GM10847 (cell line): Measurements from ENCODE around the gene USP37.

ENCODE experiments used
- POLR2A ChIP-seq: IDR thresholded peaks from 2 replicates; pipeline ENCODE4 v1.6.1; 2011; ENCODE audit not compliant: insufficient read length; ENCODE audit errors: extremely low read depth

USP37 gene

GRCh38 chr2:218405086-218405745, 162.9 kb downstream of the USP37 start:
- TF ChIP-seq POLR2A, result no peak

- TF ChIP-seq POLR2A, result no peak
Observed at GRCh38 chr2:218404351-218405085, 163.6 kb downstream of the USP37 start.

DNA sequence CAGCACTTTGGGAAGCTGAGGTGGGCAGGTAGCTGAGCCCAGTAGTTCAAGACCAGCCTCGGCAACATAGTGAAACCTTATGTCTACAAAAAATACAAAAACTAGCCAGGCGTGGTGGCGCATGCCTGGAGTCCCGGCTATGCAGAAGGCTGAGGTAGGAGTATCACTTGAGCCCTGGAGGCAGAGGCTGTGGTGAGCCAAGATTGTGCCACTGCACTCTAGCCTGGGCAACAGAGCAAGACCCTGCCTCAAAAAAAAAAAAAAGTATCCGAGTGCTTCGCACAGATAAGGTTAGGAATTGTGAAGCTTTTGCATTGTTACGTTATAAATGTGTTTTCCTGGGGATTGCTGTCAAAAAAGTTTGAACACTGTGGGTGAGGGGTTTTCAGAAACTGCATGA, 164.3 kb downstream of the USP37 start:
- no peak for TF ChIP-seq POLR2A

GRCh38 chr2:218402911-218403411, 165.2 kb downstream of the USP37 start:
- TF ChIP-seq POLR2A, result no peak

- no peak for TF ChIP-seq POLR2A
Observed at GRCh38 chr2:218402491-218402901, 165.7 kb downstream of the USP37 start.

GRCh38 chr2:218401890-218402289, 166.3 kb downstream of the USP37 start:
- no peak for TF ChIP-seq POLR2A

DNA sequence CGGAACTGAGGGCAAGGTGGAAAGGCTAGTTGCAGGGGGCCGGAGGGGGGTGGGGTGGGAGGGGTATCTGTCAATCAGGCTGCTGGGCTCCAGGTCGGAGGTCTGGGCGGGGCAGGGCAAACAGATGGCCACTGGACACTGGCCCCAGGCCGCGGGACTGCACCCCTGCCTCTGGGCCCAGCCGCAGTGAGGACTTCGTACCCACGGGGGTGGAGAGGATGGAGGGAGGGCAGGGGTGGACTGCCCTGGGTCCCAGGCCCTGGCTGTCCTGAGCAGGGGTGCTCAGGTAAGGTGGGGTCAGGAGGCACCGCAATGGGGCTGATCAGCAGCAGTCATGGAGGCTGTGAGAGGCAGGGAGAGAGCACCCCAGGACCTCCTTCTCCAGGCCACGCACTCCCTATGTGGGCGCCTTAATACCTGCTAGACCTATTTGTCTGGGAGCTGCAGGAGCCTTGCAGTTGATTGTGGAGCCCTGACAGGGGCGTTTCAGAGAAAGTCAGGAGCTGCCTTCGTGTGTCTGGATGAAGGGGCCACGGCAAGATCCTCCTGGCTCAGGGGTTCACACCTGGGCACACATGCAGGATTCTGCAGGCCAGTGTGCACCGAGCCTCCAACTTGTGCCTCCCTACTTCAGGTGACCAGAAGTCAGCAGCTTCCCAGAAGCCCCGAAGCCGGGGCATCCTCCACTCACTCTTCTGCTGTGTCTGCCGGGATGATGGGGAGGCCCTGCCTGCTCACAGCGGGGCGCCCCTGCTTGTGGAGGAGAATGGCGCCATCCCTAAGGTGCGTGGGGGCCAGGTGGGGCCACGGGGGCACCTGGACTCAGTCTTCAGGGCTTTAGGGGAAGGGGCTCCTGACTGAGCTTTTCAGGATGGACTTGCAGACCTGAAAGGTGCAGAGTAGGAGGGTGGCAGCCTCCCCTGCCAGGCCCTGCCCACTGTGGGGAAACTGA, 166.9 kb downstream of the USP37 start:
- no peak for TF ChIP-seq POLR2A
